DND-41 (cell line): ENCODE data around the gene CUBN.

Experiments used
- ATAC-seq: fragments of 200-7000 bp; cut with Tn5 transposase; 3 replicates; pipeline ENCODE4 v1.9.1; 2021; ENCODE audit warnings: low read depth; ENCODE audit not compliant: insufficient read depth
- DNase-seq: peaks from one replicate; pipeline ENCODE4 v3.0.0-alpha.2; 2020
- H2AFZ ChIP-seq: 2 replicates; pipeline ENCODE4 v1.6.0; 2012; ENCODE audit warnings: low read depth, low read length
- H3K27ac ChIP-seq: 2 replicates; pipeline ENCODE4 v1.5.1; 2012; ENCODE audit warnings: low read length, inconsistent platforms
- H3K27me3 ChIP-seq: fragments of 200-600 bp; sonication (generic); 2 replicates; pipeline ENCODE4 v1.6.0; 2012; ENCODE audit warnings: low read length, mild to moderate bottlenecking, inconsistent platforms; ENCODE audit not compliant: insufficient read depth, poor library complexity
- H3K36me3 ChIP-seq: 2 replicates; pipeline ENCODE4 v1.5.1; 2012; ENCODE audit warnings: low read length, inconsistent platforms; ENCODE audit not compliant: insufficient read depth
- H3K4me1 ChIP-seq: 2 replicates; pipeline ENCODE4 v1.5.1; 2012; ENCODE audit warnings: mild to moderate bottlenecking, low read length; ENCODE audit not compliant: insufficient read depth
- H3K4me2 ChIP-seq: 2 replicates; pipeline ENCODE4 v1.6.0; 2012; ENCODE audit warnings: mild to moderate bottlenecking, moderate library complexity, low read length, inconsistent platforms; ENCODE audit not compliant: insufficient read depth
- H3K4me3 ChIP-seq, 2 experiments: fragments of 200-600 bp in 1 of 2; shearing (Covaris generic) in 1 of 2; 2 replicates each; pipeline ENCODE4 v1.5.1; 2012 to 2016; ENCODE audit warnings: inconsistent platforms in 2 of 2, low read length in 2 of 2, mild to moderate bottlenecking in 2 of 2, low read depth in 1 of 2, moderate library complexity in 1 of 2
- H3K79me2 ChIP-seq: 2 replicates; pipeline ENCODE4 v1.6.0; 2012; ENCODE audit warnings: low read length, inconsistent platforms; ENCODE audit not compliant: insufficient read depth
- H3K9ac ChIP-seq: 2 replicates; pipeline ENCODE4 v1.6.0; 2012; ENCODE audit warnings: low read depth, mild to moderate bottlenecking, inconsistent platforms, low read length, moderate library complexity
- H3K9me3 ChIP-seq: 2 replicates; pipeline ENCODE4 v1.5.1; 2012; ENCODE audit warnings: low read length, moderate library complexity, mild to moderate bottlenecking, inconsistent platforms; ENCODE audit not compliant: insufficient read depth, severe bottlenecking
- H4K20me1 ChIP-seq: 2 replicates; pipeline ENCODE4 v1.6.0; 2012; ENCODE audit warnings: low read length; ENCODE audit not compliant: insufficient read depth
- EZH2 ChIP-seq: IDR thresholded peaks from 3 replicates; pipeline ENCODE4 v1.6.1; 2012; ENCODE audit warnings: borderline replicate concordance, low read depth, mild to moderate bottlenecking, moderate library complexity, low read length, inconsistent platforms; ENCODE audit not compliant: severe bottlenecking
- TF ChIP-seq, protein P1 (sequence below): IDR thresholded peaks from 2 replicates; pipeline ENCODE4 v1.5.1; 2012; ENCODE audit warnings: borderline replicate concordance, low read length, moderate library complexity, mild to moderate bottlenecking; ENCODE audit not compliant: poor library complexity, severe bottlenecking; ENCODE audit errors: extremely low read depth

The CUBN gene

DNA sequence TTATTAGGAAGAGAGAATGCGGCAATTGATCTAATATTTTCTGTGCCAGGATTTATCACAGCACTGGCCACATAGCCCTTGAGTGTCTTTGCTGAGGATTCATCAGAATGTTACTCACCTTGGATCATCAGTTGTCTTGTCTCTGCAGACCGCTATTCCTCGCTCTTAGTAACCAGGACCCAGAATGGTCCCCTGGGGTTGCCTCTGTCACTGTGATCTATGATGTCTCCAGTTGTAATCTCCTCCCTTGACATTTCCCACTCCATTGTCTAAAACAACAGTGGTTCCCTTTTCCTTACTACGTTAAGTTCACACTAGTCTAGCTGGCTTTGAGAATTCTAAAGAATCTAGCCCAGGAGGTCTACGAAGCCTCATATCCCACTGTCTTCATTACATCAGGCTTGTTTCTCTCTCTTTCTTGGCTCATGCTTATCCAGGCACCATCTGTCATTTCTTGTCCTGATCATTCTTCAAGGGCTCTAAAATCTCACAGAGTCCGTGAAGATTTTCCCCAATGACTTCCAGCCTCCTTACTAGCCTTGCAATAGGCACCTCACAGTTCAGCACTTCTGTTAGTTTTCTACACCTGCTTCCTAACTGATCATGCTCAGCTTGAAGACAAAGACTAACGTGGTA is 125.8 kb downstream of the CUBN start:
- H3K9ac ChIP-seq: no peak overlapping the region
- no peaks in the 10 kb centered on the region for H4K20me1 ChIP-seq
- no peaks in the 10 kb centered on the region for H3K9me3 ChIP-seq
- H3K4me1 ChIP-seq: peaks cover 45% of the 10 kb centered on the region
- ATAC-seq: no peak
- no peaks in the 10 kb centered on the region for H3K36me3 ChIP-seq
- no peak overlapping the region for H3K4me3 ChIP-seq
- H3K27me3 ChIP-seq: no peaks in the 10 kb centered on the region
- DNase-seq: no peak
- peak overlapping the region; percentile 28; the same call in 1 of the 2 replicates for H3K27ac ChIP-seq
- H2AFZ ChIP-seq: no peak overlapping the region
- peak overlapping the region; percentile 44; the same call in 1 of the 2 replicates for H3K4me2 ChIP-seq
- no peak for TF ChIP-seq EZH2
- TF ChIP-seq, protein P1, sequence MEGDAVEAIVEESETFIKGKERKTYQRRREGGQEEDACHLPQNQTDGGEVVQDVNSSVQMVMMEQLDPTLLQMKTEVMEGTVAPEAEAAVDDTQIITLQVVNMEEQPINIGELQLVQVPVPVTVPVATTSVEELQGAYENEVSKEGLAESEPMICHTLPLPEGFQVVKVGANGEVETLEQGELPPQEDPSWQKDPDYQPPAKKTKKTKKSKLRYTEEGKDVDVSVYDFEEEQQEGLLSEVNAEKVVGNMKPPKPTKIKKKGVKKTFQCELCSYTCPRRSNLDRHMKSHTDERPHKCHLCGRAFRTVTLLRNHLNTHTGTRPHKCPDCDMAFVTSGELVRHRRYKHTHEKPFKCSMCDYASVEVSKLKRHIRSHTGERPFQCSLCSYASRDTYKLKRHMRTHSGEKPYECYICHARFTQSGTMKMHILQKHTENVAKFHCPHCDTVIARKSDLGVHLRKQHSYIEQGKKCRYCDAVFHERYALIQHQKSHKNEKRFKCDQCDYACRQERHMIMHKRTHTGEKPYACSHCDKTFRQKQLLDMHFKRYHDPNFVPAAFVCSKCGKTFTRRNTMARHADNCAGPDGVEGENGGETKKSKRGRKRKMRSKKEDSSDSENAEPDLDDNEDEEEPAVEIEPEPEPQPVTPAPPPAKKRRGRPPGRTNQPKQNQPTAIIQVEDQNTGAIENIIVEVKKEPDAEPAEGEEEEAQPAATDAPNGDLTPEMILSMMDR: no peak
- H3K79me2 ChIP-seq: no peaks in the 10 kb centered on the region

DNA sequence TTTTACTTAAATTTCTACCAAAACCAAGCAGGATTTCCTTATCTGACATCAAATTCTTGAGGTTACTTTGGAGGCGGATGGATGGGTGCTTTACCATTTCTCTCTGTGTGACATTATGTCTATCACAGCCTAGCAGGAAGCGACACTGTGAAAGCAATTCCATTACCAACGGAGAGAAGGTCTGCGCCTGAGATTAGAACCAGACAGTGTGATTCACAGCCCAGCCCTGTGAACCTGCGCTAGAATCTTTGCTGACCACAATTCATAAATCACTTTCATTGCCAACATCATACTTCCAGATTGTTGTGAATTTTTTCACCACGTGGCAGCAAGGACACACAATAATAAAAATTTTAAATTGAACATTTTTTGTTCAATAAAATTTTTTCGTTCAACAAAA is 126.5 kb downstream of the CUBN start:
- no peak overlapping the region for H2AFZ ChIP-seq
- no peaks in the 10 kb centered on the region for H3K27me3 ChIP-seq
- no peaks in the 10 kb centered on the region for H3K36me3 ChIP-seq
- no peak for TF ChIP-seq EZH2
- TF ChIP-seq, protein P1: no peak
- peak overlapping the region; percentile 35; the same call in 1 of the 2 replicates for H3K27ac ChIP-seq
- ATAC-seq (peak; percentile 97), DNase-seq (peak; percentile 67)
- no peaks in the 10 kb centered on the region for H3K79me2 ChIP-seq
- H3K4me1 ChIP-seq: peaks cover 45% of the 10 kb centered on the region
- H3K9ac ChIP-seq: no peak overlapping the region
- peak overlapping the region; percentile 44 for H3K4me2 ChIP-seq
- H3K4me3 ChIP-seq: no peak overlapping the region
- no peaks in the 10 kb centered on the region for H3K9me3 ChIP-seq
- no peaks in the 10 kb centered on the region for H4K20me1 ChIP-seq

GRCh38 chr10:17001961-17002749 is 127.5 kb downstream of the CUBN start:
- no peak overlapping the region for H2AFZ ChIP-seq
- no peaks in the 10 kb centered on the region for H3K36me3 ChIP-seq
- peak overlapping the region; percentile 35; the same call in 1 of the 2 replicates for H3K27ac ChIP-seq
- no peaks in the 10 kb centered on the region for H4K20me1 ChIP-seq
- peaks cover 37% of the 10 kb centered on the region for H3K4me1 ChIP-seq
- TF ChIP-seq EZH2: no peak
- TF ChIP-seq, protein P1: peak; percentile 21
- ATAC-seq (peak; percentile 50; the same call in 2 of the 3 replicates), DNase-seq (no peak)
- no peaks in the 10 kb centered on the region for H3K27me3 ChIP-seq
- H3K9ac ChIP-seq: no peak overlapping the region
- no peak overlapping the region for H3K4me2 ChIP-seq
- H3K79me2 ChIP-seq: no peaks in the 10 kb centered on the region
- H3K9me3 ChIP-seq: no peaks in the 10 kb centered on the region
- H3K4me3 ChIP-seq: no peak overlapping the region
